Type B pancreatic cell (in vitro differentiated cells): ENCODE results near the gene ACOX2. TPM values are rescaled to one million over a fixed set of nuclear protein-coding genes. Genes with fewer than 3 reads are reported as not detected.

Experiments used
- DNase-seq: peaks from one replicate; pipeline ENCODE4 v3.0.0; 2021; ENCODE audit warnings: mixed read lengths; ENCODE audit not compliant: unreplicated experiment; ENCODE audit errors: extremely low spot score
- H3K27ac Mint-ChIP-seq: 2 replicates; pipeline ENCODE4 v1.8.0; 2021; ENCODE audit warnings: mild to moderate bottlenecking, mixed read lengths
- H3K27me3 Mint-ChIP-seq: 2 replicates; pipeline ENCODE4 v1.8.0; 2021; ENCODE audit warnings: mixed read lengths
- H3K36me3 Mint-ChIP-seq: 2 replicates; pipeline ENCODE4 v1.8.0; 2021; ENCODE audit warnings: mixed read lengths
- H3K4me1 Mint-ChIP-seq: one replicate; pipeline ENCODE4 v1.8.0; 2021; ENCODE audit warnings: mixed read lengths; ENCODE audit not compliant: unreplicated experiment
- H3K4me3 Mint-ChIP-seq: 2 replicates; pipeline ENCODE4 v1.8.0; 2021; ENCODE audit warnings: mild to moderate bottlenecking, mixed read lengths
- H3K9me3 Mint-ChIP-seq: 2 replicates; pipeline ENCODE4 v1.8.0; 2021; ENCODE audit warnings: mixed read lengths
- long read RNA-seq: library from polyadenylated mRNA; unstranded; transcript quantifications from one replicate; pipeline ENCODE4 v2.0.0, GENCODE V29; 2020
- total RNA-seq: library from RNA; stranded (reverse); gene quantifications from 2 replicates; pipeline ENCODE4 v1.2.1, GENCODE V29; 2021; ENCODE audit warnings: low replicate concordance
- TF ChIP-seq, protein P1 (sequence below): fragments of 200-600 bp; sonication (generic); conservative IDR thresholded peaks from 2 replicates; pipeline ENCODE4 v1.5.0; 2021; ENCODE audit warnings: antibody characterized with exemption, mild to moderate bottlenecking

The ACOX2 gene
- total RNA-seq: 5.6 and 6.9 TPM in 2 replicates
- long read RNA-seq, transcript ACOX2-201 (15 exons, 2,426 nt): major isoform, 5 of 15 reads
- long read RNA-seq, partial matches to known transcripts: 2 of 15 reads
- long read RNA-seq, other reads (novel, unspliced or antisense): 4 of 15 reads

DNA sequence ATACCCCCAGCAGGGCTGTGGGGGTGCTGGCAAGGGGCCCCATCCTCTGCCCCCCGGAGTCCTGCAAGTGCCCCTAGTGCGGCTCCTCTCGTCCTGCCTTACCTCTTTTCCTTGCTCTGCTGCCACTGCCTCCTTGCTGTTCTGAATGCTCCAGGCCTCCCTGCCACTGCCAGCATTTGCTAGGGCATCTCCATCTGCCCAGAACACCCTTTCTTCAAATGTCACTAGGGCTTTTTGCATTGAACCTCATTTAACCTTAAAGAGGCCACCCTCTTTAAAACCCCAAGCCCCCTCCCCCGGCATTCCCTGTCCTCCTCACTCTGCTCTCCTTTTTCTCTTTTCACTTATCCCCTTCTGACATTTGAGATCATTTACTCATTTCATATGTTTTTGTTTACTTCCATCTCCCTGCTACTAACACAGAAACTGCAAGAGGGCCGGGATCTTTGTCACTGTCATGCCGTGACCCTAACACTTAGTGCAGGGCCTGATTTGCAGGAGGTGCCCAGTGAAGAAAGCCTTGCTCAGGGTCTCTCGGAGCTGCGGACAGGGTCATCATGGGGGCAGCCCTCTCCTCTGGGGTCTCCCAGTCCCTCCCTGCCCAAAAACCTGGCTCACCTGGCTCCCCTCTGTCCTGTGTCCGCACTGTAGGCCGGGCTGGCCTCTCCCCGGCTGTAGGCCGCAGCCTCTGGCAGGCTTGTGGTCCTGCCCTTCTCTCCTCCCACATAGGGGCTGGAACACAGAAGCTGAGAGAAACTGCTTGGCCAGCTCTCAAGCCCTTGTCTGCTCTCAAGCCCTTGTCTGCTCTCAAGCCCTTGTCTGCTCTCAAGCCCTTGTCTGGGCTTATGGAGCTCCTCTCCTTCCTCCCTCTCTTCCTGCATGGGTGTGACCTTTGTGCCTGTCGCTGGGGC, at the start of gene ACOX2:
Gene ACOX2 (minus strand): TSS at position 690 of the 911 bp plus-strand sequence. CDS start 2,084 bp downstream, outside the sequence.
- Mint-ChIP-seq H3K4me1 (peaks cover 27% of the 10 kb centered on the region), H3K36me3 (no peaks in the 10 kb centered on the region), H3K27me3 (no peaks in the 10 kb centered on the region), H3K27ac (peak within 1 kb of the TSS; percentile 61), H3K9me3 (no peaks in the 10 kb centered on the region), H3K4me3 (peak within 1 kb of the TSS; percentile 20)
- TF ChIP-seq, protein P1, sequence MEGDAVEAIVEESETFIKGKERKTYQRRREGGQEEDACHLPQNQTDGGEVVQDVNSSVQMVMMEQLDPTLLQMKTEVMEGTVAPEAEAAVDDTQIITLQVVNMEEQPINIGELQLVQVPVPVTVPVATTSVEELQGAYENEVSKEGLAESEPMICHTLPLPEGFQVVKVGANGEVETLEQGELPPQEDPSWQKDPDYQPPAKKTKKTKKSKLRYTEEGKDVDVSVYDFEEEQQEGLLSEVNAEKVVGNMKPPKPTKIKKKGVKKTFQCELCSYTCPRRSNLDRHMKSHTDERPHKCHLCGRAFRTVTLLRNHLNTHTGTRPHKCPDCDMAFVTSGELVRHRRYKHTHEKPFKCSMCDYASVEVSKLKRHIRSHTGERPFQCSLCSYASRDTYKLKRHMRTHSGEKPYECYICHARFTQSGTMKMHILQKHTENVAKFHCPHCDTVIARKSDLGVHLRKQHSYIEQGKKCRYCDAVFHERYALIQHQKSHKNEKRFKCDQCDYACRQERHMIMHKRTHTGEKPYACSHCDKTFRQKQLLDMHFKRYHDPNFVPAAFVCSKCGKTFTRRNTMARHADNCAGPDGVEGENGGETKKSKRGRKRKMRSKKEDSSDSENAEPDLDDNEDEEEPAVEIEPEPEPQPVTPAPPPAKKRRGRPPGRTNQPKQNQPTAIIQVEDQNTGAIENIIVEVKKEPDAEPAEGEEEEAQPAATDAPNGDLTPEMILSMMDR: no peak
- DNase-seq: peak; percentile 66

DNA sequence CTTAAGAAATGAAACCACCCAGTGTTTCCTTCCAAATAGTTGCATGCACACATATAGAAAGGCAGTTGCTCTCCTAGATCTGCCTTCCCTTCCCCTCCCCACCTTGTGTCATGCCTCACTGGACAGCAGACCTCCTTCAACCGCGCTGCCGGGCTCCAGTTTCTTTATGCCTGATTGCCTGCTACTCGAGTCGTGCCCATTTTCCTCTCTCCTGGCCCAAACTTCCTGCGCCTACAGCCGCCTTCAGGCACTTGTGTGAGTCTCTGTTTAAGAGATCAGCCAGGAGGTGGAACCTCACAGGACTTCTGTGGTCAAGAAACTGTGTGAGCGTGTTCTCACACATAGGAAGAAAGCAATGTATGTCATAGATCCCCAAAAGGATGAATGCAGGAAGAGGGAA, 49.0 kb upstream of the ACOX2 start:
- Mint-ChIP-seq H3K9me3 (peaks cover 3% of the 10 kb centered on the region), H3K27me3 (peaks cover 63% of the 10 kb centered on the region), H3K36me3 (no peaks in the 10 kb centered on the region), H3K4me3 (peak overlapping the region; percentile 86), H3K4me1 (peaks cover 31% of the 10 kb centered on the region), H3K27ac (peak overlapping the region; percentile 19)
- TF ChIP-seq, protein P1: no peak
- no peak for DNase-seq

DNA sequence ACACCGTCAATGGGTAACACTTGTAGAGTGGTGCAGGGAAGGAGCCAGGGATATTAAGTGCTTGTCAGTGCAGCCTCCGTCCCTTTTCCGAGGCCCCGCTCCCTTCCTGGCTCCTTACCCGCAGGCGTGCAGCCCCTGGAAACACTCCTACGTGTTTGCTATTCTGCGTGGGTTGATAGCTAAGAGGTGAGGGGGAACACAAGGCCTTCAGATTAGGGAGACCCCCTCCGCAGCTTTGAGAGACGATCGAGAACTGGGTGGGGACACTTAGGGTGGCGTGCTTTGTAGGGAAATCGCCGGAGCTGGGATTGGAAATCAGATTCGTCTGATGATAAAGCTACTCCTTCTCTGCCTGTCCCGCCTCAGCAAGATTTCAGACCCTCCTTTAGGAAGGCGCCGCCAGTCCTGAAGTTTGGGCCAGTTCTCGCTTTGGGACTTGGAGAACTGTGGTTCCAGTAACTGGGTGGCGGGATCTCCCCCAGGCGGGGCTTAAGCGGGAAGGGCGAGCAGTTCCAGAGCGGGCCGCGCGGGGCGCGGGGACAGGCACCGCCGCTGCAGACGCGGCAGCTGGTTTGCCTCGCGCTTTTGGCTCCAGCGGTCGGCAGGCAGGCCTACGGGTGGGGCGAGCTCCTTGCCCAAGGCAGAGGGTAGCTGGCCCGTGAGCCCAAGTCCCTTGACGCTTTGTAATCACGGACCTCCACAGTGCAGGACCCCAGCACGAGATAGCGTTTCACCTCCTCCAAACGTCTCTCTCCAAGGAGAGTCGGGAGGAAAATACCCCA, 48.2 kb upstream of the ACOX2 start:
- TF ChIP-seq, protein P1: peak; percentile 83
- H3K36me3 Mint-ChIP-seq: no peaks in the 10 kb centered on the region
- H3K27me3 Mint-ChIP-seq: peaks cover 61% of the 10 kb centered on the region
- peak overlapping the region; percentile 86 for H3K4me3 Mint-ChIP-seq
- H3K27ac Mint-ChIP-seq: peak overlapping the region; percentile 15
- DNase-seq: peak; percentile 79
- peaks cover 36% of the 10 kb centered on the region for H3K4me1 Mint-ChIP-seq
- peaks cover 3% of the 10 kb centered on the region for H3K9me3 Mint-ChIP-seq

DNA sequence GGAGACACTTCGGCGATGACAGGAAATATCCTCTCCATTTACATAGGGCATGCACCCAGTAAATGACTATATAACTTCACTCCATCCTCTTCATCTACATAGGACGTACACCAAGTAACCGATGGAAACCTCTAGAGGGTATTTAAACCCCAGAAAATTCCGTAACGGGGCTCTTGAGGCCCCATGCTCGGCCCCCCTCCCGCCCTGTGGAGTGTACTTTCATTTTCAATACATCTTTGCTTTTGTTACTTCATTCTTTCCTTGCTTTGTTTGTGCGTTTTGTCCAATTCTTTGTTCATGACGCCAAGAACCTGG, 47.7 kb upstream of the ACOX2 start:
- Mint-ChIP-seq H3K27ac (peak overlapping the region; percentile 15), H3K4me3 (peak overlapping the region; percentile 86), H3K9me3 (peaks cover 3% of the 10 kb centered on the region), H3K27me3 (peaks cover 56% of the 10 kb centered on the region), H3K36me3 (no peaks in the 10 kb centered on the region), H3K4me1 (peaks cover 36% of the 10 kb centered on the region)
- DNase-seq: no peak
- TF ChIP-seq, protein P1: no peak

DNA sequence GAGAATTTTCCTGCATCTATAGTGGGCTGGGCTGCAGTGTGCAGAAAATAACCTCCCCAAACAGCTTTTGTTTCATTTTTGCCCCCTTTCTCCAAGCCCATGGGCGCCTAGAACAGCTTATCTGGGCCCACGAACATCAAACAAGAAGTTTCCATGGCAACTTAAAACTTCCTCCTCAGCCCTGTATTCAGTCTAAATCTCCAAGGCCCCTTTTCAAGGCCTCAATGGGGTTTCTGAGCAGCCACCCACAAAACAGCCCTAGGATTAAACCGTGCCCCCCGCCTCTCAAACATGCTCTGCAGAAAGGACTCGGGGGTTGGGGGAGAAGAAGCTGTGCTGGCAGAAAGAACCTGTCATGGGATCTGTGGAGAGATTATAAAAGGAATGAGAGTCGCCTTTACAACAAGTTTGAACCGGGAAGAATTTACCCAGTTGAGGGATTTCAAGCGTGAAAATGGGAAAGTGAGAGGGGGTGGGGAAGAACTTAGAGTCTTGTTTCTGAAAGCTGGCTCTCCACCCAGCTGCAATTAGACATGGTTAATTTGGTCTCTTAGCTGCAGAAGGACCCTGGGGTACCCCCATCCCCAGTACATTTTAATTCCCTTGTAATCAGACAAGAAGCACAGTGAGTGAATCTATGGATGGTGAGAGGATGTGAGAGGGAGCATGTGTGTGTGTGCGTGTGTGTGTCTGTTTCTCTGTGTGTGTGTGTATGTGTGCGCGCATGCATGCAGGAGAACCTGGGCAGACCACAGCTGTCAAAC, 44.5 kb upstream of the ACOX2 start:
- H3K27me3 Mint-ChIP-seq: peaks cover 48% of the 10 kb centered on the region
- H3K4me3 Mint-ChIP-seq: peak overlapping the region; percentile 26
- no peak overlapping the region for H3K27ac Mint-ChIP-seq
- no peaks in the 10 kb centered on the region for H3K9me3 Mint-ChIP-seq
- no peaks in the 10 kb centered on the region for H3K36me3 Mint-ChIP-seq
- DNase-seq: no peak
- TF ChIP-seq, protein P1: no peak
- H3K4me1 Mint-ChIP-seq: peaks cover 40% of the 10 kb centered on the region
